Femur (tissue), 1 donor: ENCODE measurements around the gene CCDC112.
"Not testable (repeated sequence)": the region's sequence is repeated elsewhere in the genome, so short reads cannot be mapped to it uniquely, and the experiment has no call there.

Experiments used
- DNase-seq: peaks from one replicate; pipeline ENCODE4 v3.0.0-alpha.2; 2017

The CCDC112 gene

DNA sequence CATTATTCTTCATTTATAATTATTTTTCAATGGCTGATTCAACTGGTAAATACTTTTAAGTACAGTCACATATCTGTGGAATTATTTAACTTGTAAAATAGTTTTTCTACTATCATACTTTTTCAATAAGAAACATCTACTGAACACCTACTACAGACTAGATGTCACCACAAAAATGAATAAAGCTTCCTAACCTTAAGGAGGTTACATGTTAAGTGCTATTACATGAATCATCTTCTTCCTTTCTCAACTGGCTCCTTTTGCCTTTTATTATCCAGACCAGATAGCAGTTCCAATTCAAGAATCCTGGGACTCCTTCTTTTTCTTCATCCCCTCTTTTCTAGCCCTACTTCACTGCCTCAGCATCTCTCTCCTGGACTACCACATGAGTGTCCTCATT is 38.5 kb downstream of the CCDC112 start:
- DNase-seq = no peak

DNA sequence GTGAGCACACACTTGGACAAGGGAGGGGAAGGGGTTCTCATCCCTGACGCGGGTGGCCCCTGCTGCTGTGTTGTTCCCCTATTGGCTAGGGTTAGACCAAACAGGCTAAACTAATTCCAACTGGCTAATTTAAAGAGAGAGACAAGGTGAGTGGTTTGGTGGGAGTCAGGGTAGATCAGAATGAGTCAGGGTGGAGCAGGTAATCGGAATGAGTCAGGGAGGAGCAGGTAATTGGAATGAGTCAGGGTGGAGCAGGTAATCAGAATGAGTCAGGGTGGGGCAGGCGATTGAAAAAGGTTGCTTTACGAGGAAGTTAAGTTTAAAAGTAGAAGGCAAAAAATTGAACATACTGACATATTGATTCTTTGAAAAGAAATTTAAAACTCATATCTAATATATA is 47.1 kb downstream of the CCDC112 start:
- not testable (repeated sequence) for DNase-seq

DNA sequence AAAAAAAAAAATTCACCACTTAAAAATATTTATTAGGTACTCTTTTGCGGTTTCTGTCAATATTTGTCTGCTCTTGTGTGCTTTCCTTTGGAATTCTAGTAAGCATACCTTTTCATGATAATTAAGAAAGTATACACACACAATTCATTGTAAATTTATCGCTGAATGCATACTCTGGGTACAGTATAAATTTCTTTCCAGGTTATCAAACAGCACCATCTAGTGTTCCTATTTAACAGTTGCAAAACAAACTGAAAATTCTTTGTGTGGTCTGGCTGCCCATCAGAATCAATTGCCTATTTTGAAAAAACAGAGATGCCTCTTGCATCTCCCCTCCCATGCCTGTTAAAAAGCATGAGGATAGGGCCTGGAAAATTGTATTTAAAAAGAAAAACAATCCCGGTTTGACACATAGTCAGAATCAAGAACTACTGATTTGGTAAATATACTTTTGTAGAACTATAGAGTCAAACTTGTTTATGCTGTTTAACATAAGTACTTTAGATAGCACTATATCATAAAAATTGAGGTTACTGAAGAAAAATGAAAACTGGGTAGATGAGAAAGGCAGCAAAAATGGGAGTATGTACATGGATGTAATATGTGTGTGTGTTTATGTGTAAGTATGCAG is 50.0 kb downstream of the CCDC112 start:
- no peak for DNase-seq

DNA sequence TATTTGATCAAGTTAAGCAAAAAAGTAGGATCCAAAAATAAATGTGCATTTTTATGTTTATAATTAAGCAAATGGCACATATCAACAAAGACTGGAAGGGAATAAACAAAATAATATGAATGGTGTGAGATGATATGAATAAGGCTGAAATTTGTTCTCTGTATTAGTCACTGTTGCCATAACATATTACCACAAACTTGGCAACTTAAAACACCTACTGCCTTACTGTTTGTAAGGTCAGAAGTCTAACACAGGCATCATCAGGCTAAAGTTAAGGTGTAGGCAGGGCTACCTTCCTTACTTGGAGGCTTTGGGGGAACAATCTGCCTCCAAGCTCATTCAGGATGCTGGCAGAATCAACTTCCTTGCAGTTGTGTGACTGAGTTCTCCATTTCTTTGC is 53.0 kb downstream of the CCDC112 start:
- DNase-seq = no peak

DNA sequence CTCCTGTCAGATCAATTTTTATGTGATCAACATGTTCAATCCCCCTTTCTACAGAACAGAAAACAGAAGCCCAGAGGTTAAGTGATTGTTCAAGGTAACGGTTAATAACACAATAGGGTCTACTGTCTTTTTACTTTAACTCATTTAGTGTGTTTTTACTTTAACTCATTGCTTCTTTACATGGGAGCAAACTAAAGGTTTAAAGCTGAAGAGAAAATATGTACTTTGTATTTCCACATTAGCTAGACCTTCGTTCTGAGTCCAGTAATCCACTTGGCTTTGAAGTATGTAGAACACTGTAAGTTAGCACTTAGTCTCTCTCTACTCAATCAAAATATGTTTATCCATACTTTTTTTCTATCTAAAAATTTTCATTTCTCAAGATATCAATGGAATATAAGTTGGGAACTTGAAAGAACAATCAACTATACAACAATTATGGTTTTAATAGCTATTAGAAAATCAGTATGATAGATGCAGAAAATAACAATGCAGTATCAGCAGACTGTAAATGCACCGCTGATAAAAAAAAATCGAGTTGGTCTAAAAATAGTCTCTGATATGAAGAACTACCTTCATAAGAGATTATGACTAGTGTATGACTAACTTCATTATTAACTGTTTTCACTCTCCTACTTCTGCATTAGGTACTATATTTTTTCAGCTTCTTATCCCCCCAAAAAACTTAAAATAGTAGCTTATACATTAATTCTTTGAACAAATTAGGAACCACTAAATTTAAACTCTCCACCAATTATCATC is 54.4 kb downstream of the CCDC112 start:
- no peak for DNase-seq

DNA sequence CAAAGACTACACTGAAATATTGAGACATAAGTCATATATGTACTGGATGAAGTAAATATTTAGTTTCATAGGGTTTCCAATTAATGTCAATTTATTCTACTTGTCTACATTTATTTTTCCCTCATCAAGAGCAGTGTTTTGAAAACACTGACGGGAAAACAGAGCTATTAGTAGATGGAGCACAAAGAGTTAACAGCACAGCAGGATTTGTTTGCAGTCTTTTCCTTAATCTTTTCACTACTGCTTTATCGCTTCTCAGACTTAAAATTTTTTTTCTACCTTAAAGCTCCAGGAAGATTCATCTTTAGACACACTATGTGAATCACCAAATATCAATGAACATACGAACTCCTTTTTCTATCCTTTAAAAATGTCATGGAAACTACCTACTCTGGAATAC is 59.4 kb downstream of the CCDC112 start:
- DNase-seq = no peak

DNA sequence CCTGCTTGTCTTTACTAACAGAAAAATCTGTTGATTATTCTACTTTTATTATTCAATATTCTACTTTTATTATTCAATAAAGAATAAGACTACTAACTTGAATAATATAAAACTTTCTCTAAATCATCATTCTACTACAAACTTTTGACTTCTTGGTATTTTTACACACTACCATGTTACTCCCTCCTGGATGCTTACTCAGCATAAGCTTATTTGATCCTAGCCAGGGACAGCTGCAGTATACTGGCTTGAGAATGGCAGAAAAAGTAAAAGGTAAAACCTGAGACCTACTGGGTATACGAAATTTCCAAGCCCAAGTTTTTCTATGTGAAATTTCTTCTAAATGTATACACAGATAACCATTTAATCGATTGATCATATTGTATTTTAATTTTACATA is 59.9 kb downstream of the CCDC112 start:
- no peak for DNase-seq

DNA sequence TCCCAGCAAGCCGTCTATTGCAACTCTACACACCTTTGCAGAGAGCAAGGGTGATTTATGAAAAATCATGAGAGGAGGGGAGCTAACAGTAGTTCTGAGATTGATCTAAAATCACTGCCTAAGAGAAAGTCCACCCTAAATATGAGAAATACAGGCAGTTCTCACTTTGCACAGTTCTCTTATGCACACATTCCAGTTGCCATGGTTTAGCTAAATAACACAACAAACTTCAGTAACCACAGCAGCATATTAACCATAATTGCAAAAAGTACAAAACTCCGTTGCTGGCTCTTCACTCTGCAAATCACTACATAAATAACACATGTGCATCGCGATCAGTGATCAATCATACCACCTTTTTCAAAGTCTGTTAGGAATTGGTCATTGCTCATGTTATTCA is 64.9 kb downstream of the CCDC112 start:
- no peak for DNase-seq

DNA sequence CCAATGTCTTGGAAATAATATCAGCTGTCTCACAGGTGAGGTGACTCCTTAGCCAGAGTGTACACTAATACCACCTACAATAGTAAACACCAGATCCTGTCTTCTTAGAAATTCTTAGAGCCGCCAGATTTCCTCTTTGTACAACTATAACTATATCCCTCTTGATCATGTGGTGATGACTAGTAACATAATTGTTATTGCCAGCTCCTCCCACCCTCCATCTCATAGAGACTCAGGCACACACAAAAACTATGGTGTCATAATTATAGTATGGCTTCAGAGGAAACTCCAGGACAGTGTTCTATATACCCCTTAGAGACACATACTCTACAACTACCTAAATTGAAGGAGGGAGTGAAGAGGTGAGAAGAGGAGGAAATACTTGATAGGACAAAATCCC is 66.8 kb downstream of the CCDC112 start:
- DNase-seq = no peak

DNA sequence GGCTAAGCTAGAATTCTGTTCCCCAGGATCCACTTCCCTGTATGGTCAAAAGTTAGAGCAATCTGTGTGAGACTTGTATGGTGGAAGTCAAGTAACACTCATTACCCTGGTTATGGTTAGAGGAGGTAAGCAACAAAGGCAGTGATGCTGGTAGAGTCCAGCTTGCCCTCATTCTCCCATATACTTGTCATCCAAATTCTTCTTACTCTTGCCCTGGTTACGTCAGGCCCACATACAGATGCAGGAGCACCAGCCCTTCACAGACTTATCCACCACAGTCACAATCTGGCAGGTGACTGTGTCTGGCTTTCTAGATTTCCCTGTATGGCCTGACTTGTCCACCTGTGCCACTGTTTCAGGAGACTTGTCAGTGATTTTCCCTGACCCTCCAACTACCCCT is 69.2 kb downstream of the CCDC112 start:
- no peak for DNase-seq
